ENCODE measurements around the gene CMYA5.

Gene CMYA5

DNA sequence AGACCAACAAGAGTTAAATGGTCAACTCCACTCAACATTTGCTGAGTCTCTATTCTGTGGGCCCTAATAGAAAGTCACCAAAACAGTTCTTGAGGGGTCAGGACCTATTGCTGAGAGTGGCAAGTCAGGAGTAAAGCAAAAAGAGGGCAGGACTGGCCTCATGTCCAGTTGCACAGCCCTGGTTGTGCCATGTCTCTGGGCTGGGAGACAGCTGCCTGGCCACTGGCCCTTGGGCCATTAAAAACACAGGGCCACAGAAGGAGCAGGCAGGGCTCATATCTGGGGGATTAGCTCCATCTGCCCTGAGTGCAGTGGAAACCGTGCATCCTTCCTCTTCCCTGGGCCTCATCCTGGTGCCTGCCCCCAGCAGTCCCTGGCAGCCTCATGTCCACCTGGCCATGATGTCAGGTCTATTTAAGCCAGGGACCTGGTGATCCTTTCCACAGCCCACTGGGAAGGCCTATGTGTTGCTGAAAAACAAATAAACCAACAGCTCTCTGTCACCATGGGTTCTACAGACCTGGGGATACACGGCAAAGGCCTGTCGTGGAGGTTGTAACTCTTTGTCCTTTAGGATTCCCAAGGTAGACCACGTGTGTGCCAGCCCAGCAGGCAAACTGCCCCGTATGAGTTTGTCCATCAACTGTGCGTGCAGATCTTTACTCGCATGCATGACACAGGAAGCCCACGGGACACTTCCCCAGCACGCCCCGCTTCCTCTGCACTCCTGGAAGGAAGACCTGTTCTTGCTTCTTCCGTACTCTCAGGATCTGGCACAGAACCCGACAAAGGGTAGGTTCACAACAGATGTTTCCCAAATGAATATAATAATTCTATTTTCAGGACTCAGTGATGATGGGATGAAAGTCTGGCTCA is 152.6 kb downstream of the CMYA5 start:
- no peak overlapping the region for H3K27ac ChIP-seq (ENCODE audit: low read depth, low read length)
- no peak overlapping the region for H3K4me2 ChIP-seq (ENCODE audit: low read depth, low read length, poor library complexity, severe bottlenecking)
- H4K20me1 ChIP-seq (ENCODE audit: low read depth, low read length): no peaks in the 10 kb centered on the region
- H3K4me3 ChIP-seq (ENCODE audit: insufficient read depth, low read length, poor library complexity, severe bottlenecking): no peak overlapping the region
- H3K9ac ChIP-seq (ENCODE audit: low read length): no peak overlapping the region
- no peaks in the 10 kb centered on the region for H3K79me2 ChIP-seq (ENCODE audit: insufficient read depth, low read length)
- no peaks in the 10 kb centered on the region for H3K36me3 ChIP-seq (ENCODE audit: low read length)
- no peaks in the 10 kb centered on the region for H3K27me3 ChIP-seq (ENCODE audit: low read length)
- H3F3A ChIP-seq (ENCODE audit: insufficient read depth): no peaks in the 10 kb centered on the region
- H3K9me3 ChIP-seq (ENCODE audit: insufficient read depth, low read length): no peaks in the 10 kb centered on the region
- H3K9me2 ChIP-seq (replicated peaks; ENCODE audit: insufficient read depth, low read length): no peaks in the 10 kb centered on the region
- TF ChIP-seq, protein P1, sequence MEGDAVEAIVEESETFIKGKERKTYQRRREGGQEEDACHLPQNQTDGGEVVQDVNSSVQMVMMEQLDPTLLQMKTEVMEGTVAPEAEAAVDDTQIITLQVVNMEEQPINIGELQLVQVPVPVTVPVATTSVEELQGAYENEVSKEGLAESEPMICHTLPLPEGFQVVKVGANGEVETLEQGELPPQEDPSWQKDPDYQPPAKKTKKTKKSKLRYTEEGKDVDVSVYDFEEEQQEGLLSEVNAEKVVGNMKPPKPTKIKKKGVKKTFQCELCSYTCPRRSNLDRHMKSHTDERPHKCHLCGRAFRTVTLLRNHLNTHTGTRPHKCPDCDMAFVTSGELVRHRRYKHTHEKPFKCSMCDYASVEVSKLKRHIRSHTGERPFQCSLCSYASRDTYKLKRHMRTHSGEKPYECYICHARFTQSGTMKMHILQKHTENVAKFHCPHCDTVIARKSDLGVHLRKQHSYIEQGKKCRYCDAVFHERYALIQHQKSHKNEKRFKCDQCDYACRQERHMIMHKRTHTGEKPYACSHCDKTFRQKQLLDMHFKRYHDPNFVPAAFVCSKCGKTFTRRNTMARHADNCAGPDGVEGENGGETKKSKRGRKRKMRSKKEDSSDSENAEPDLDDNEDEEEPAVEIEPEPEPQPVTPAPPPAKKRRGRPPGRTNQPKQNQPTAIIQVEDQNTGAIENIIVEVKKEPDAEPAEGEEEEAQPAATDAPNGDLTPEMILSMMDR (IDR thresholded peaks at IDR 0.05; ENCODE audit: insufficient read depth, low read length, poor library complexity, severe bottlenecking): no peak
- TF ChIP-seq EZH2phosphoT487 (conservative IDR thresholded peaks at IDR 0.05; ENCODE audit: low read length): no peak
- no peak overlapping the region for H2AFZ ChIP-seq (ENCODE audit: low read depth, low read length, severe bottlenecking)

DNA sequence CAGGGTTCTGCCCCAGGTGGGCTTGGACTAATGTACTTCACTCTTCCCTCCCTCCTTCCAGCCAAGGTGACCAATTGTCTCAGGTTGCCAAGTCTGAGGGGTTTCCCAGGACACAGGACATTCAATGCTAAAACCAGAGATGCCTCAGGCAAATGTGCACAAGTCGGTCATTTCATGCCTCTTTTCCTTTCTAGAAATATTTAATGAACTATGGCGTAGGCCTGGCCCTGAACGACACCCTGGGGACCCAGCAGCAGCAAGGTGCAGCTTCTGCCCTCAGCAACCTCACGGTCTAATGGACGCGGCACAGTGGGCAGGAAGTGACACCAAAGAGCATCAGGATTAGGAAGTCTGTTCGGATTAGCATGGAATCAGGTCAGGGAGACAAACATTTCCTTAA is 153.4 kb downstream of the CMYA5 start:
- no peaks in the 10 kb centered on the region for H3K9me3 ChIP-seq (ENCODE audit: insufficient read depth, low read length)
- H3K27ac ChIP-seq (ENCODE audit: low read depth, low read length): no peak overlapping the region
- H3K4me3 ChIP-seq (ENCODE audit: insufficient read depth, low read length, poor library complexity, severe bottlenecking): no peak overlapping the region
- TF ChIP-seq EZH2phosphoT487 (conservative IDR thresholded peaks at IDR 0.05; ENCODE audit: low read length): no peak
- TF ChIP-seq, protein P1 (IDR thresholded peaks at IDR 0.05; ENCODE audit: insufficient read depth, low read length, poor library complexity, severe bottlenecking): no peak
- no peaks in the 10 kb centered on the region for H3K36me3 ChIP-seq (ENCODE audit: low read length)
- H3K27me3 ChIP-seq (ENCODE audit: low read length): no peaks in the 10 kb centered on the region
- H4K20me1 ChIP-seq (ENCODE audit: low read depth, low read length): no peaks in the 10 kb centered on the region
- no peaks in the 10 kb centered on the region for H3K79me2 ChIP-seq (ENCODE audit: insufficient read depth, low read length)
- no peaks in the 10 kb centered on the region for H3K9me2 ChIP-seq (replicated peaks; ENCODE audit: insufficient read depth, low read length)
- no peak overlapping the region for H2AFZ ChIP-seq (ENCODE audit: low read depth, low read length, severe bottlenecking)
- no peaks in the 10 kb centered on the region for H3F3A ChIP-seq (ENCODE audit: insufficient read depth)
- no peak overlapping the region for H3K9ac ChIP-seq (ENCODE audit: low read length)
- no peak overlapping the region for H3K4me2 ChIP-seq (ENCODE audit: low read depth, low read length, poor library complexity, severe bottlenecking)

DNA sequence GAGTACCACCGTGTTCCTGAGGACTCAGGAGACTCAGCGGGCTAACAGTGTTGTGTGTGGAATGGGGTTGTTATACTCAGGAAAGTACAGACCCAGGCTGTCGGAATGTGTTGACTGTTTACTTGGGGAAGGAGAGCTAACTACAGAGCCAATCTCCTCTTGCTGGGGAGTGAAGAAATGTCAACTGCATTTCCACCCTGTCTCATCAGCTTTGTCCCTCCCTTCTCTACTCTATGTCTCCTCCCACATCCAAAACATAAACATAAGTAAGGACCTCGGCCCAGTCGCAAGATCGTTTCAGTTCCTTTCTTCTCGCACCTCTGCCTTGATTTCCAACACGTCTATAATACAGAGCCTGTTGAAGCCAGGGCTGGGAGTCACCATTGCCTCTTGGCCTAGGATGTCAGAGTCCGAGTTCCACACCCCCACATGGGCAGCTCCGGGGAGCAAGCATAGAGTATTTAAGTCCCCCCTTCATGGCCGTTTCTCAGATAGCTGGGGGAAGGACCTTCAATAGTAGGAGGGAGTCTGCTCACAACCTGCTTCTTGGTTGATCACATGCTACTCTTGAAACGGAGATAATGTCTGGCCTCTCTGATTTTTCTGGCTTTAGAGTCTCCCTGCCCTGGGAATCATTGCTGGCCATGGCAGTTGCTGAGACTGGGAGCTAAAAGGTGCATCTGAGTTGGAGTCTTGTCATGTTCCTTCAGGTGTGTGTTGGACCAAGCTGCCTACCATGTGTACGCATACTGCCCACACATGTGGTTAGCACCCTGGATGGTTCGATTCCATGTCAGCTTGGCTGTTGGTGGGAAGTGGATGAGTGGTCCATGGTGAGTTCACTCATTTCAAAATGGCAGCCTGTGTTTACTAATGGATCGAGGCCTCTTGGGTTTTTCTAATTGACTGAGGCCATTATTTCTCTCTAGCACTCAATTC is 154.1 kb downstream of the CMYA5 start:
- H3K36me3 ChIP-seq (ENCODE audit: low read length): no peaks in the 10 kb centered on the region
- H3K27me3 ChIP-seq (ENCODE audit: low read length): no peaks in the 10 kb centered on the region
- no peak overlapping the region for H3K27ac ChIP-seq (ENCODE audit: low read depth, low read length)
- H4K20me1 ChIP-seq (ENCODE audit: low read depth, low read length): no peaks in the 10 kb centered on the region
- H3K9me2 ChIP-seq (replicated peaks; ENCODE audit: insufficient read depth, low read length): no peaks in the 10 kb centered on the region
- H3K9ac ChIP-seq (ENCODE audit: low read length): no peak overlapping the region
- H2AFZ ChIP-seq (ENCODE audit: low read depth, low read length, severe bottlenecking): no peak overlapping the region
- TF ChIP-seq, protein P1 (IDR thresholded peaks at IDR 0.05; ENCODE audit: insufficient read depth, low read length, poor library complexity, severe bottlenecking): no peak
- TF ChIP-seq EZH2phosphoT487 (conservative IDR thresholded peaks at IDR 0.05; ENCODE audit: low read length): no peak
- no peaks in the 10 kb centered on the region for H3F3A ChIP-seq (ENCODE audit: insufficient read depth)
- H3K79me2 ChIP-seq (ENCODE audit: insufficient read depth, low read length): no peaks in the 10 kb centered on the region
- H3K4me2 ChIP-seq (ENCODE audit: low read depth, low read length, poor library complexity, severe bottlenecking): no peak overlapping the region
- no peaks in the 10 kb centered on the region for H3K9me3 ChIP-seq (ENCODE audit: insufficient read depth, low read length)
- H3K4me3 ChIP-seq (ENCODE audit: insufficient read depth, low read length, poor library complexity, severe bottlenecking): no peak overlapping the region

Data from SU-DHL-6 (cell line).